HEK293 (cell line): Measurements from ENCODE around the gene OGFRL1.

Experiments used
- ZNF155 ChIP-seq: fragments of 450-650 bp; formaldehyde crosslinking; IDR thresholded peaks from 2 replicates; pipeline ENCODE4 v1.5.1; 2016; ENCODE audit warnings: missing biosample characterization, missing genetic modification characterization
- TF ChIP-seq, protein P1 (sequence below): fragments of 450-650 bp; formaldehyde crosslinking; IDR thresholded peaks from 2 replicates; pipeline ENCODE4 v1.5.1; 2016; ENCODE audit warnings: missing biosample characterization, missing genetic modification characterization

DNA sequence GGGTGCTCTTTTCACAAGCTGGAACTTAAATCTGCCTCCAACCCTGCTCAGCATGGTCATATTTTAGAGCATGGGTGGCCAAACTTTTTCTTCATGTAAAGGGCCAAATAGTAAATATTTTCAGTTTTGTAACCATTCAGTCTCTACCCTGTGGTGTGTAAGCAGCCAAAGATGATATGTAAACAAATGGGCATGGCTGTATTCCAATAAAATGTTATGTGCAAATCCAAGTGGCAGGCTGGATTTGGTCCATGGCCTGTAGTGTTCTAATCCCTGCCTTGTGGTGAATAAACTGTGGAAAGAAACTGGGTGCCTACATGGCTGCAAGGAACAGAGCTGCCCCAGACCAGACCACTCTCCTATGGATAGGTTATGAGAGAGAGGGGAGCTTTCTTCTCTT lies 32.7 kb downstream of the OGFRL1 start:
- TF ChIP-seq, protein P1, sequence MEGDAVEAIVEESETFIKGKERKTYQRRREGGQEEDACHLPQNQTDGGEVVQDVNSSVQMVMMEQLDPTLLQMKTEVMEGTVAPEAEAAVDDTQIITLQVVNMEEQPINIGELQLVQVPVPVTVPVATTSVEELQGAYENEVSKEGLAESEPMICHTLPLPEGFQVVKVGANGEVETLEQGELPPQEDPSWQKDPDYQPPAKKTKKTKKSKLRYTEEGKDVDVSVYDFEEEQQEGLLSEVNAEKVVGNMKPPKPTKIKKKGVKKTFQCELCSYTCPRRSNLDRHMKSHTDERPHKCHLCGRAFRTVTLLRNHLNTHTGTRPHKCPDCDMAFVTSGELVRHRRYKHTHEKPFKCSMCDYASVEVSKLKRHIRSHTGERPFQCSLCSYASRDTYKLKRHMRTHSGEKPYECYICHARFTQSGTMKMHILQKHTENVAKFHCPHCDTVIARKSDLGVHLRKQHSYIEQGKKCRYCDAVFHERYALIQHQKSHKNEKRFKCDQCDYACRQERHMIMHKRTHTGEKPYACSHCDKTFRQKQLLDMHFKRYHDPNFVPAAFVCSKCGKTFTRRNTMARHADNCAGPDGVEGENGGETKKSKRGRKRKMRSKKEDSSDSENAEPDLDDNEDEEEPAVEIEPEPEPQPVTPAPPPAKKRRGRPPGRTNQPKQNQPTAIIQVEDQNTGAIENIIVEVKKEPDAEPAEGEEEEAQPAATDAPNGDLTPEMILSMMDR (tag by site-specific recombination): no peak
- no peak for TF ChIP-seq ZNF155 (tag by site-specific recombination)
